Measurements from ENCODE around the gene SH3RF2.

GRCh38 chr5:145983446-145983845 lies 47.1 kb downstream of the SH3RF2 start:
- TF ChIP-seq POLR2AphosphoS5 (IDR thresholded peaks at IDR 0.05) (no peak), CTCF (IDR thresholded peaks at IDR 0.05) (no peak), POLR2A (IDR thresholded peaks at IDR 0.05) (no peak)
